Measurements from ENCODE around the gene SYTL1.
A peak's percentile ranks its signal among the peaks of the same experiment; 100 is the strongest.
"Not testable (repeated sequence)": the region's sequence is repeated elsewhere in the genome, so short reads cannot be mapped to it uniquely, and the experiment has no call there.

Gene SYTL1

GRCh38 chr1:27383039-27383605 is 41.3 kb downstream of the SYTL1 start, which contains the start of gene CD164L2:
Gene CD164L2, minus strand, starts transcription at chr1:27383333. Its CDS starts 94 bp downstream, at chr1:27383239.
- TF ChIP-seq YY1 (IDR thresholded peaks at IDR 0.05; ENCODE audit: insufficient read depth, insufficient read length) (no peak), ZNF274 (IDR thresholded peaks at IDR 0.05; ENCODE audit: low read depth, low read length) (no peak), SUZ12 (IDR thresholded peaks at IDR 0.05; ENCODE audit: extremely low read depth, insufficient read depth, insufficient read length) (no peak)
- peaks cover 14% of the 10 kb centered on the region for H3K4me1 ChIP-seq (ENCODE audit: insufficient read depth, insufficient read length)
- no peaks in the 10 kb centered on the region for H3K9me3 ChIP-seq (ENCODE audit: insufficient read depth, low read length)
- no peaks in the 10 kb centered on the region for H3K36me3 ChIP-seq (ENCODE audit: insufficient read depth, insufficient read length, low read length)
- H3K4me3 ChIP-seq (ENCODE audit: insufficient read length, low read depth), result peak within 1 kb of the TSS; percentile 49
- no peak for DNase-seq (ENCODE audit: low read depth, low spot score)
- H3K9ac ChIP-seq (ENCODE audit: insufficient read length, low read depth), result peak within 1 kb of the TSS; percentile 86
- peaks cover 27% of the 10 kb centered on the region for H3K27me3 ChIP-seq (ENCODE audit: insufficient read depth, insufficient read length)

GRCh38 chr1:27383661-27384060 is 41.8 kb downstream of the SYTL1 start:
- peaks cover 17% of the 10 kb centered on the region for H3K4me1 ChIP-seq (ENCODE audit: insufficient read depth, insufficient read length)
- H3K9me3 ChIP-seq (ENCODE audit: insufficient read depth, low read length), result no peaks in the 10 kb centered on the region
- TF ChIP-seq YY1 (IDR thresholded peaks at IDR 0.05; ENCODE audit: insufficient read depth, insufficient read length), result no peak
- no peak for TF ChIP-seq ZNF274 (IDR thresholded peaks at IDR 0.05; ENCODE audit: low read depth, low read length)
- no peak for TF ChIP-seq SUZ12 (IDR thresholded peaks at IDR 0.05; ENCODE audit: extremely low read depth, insufficient read depth, insufficient read length)
- peaks cover 27% of the 10 kb centered on the region for H3K27me3 ChIP-seq (ENCODE audit: insufficient read depth, insufficient read length)
- no peak overlapping the region for H3K9ac ChIP-seq (ENCODE audit: insufficient read length, low read depth)
- no peaks in the 10 kb centered on the region for H3K36me3 ChIP-seq (ENCODE audit: insufficient read depth, insufficient read length, low read length)
- H3K4me3 ChIP-seq (ENCODE audit: insufficient read length, low read depth), result no peak overlapping the region
- no peak for DNase-seq (ENCODE audit: low read depth, low spot score)

GRCh38 chr1:27384797-27385196 is 43.0 kb downstream of the SYTL1 start:
- not testable (repeated sequence) for DNase-seq (ENCODE audit: low read depth, low spot score); H3K4me1 ChIP-seq (ENCODE audit: insufficient read depth, insufficient read length); H3K36me3 ChIP-seq (ENCODE audit: insufficient read depth, insufficient read length, low read length); H3K9ac ChIP-seq (ENCODE audit: insufficient read length, low read depth); H3K9me3 ChIP-seq (ENCODE audit: insufficient read depth, low read length); H3K4me3 ChIP-seq (ENCODE audit: insufficient read length, low read depth)
- H3K27me3 ChIP-seq (ENCODE audit: insufficient read depth, insufficient read length), result peaks cover 27% of the 10 kb centered on the region

- Histone ChIP-seq H3K36me3 (ENCODE audit: insufficient read depth, insufficient read length, low read length) (no peaks in the 10 kb centered on the region), H3K9me3 (ENCODE audit: insufficient read depth, low read length) (no peaks in the 10 kb centered on the region), H3K4me1 (ENCODE audit: insufficient read depth, insufficient read length) (peaks cover 20% of the 10 kb centered on the region), H3K27me3 (ENCODE audit: insufficient read depth, insufficient read length) (peaks cover 12% of the 10 kb centered on the region), H3K9ac (ENCODE audit: insufficient read length, low read depth) (no peak overlapping the region), H3K4me3 (ENCODE audit: insufficient read length, low read depth) (no peak overlapping the region)
- DNase-seq (ENCODE audit: low read depth, low spot score), result no peak
- TF ChIP-seq ZNF274 (IDR thresholded peaks at IDR 0.05; ENCODE audit: low read depth, low read length) (no peak), SUZ12 (IDR thresholded peaks at IDR 0.05; ENCODE audit: extremely low read depth, insufficient read depth, insufficient read length) (no peak), YY1 (IDR thresholded peaks at IDR 0.05; ENCODE audit: insufficient read depth, insufficient read length) (no peak)
These were observed 46.6 kb downstream of the SYTL1 start for GRCh38 chr1:27388337-27389005.

- Histone ChIP-seq H3K27me3 (ENCODE audit: insufficient read depth, insufficient read length) (peaks cover 12% of the 10 kb centered on the region), H3K9ac (ENCODE audit: insufficient read length, low read depth) (peak overlapping the region; percentile 58), H3K9me3 (ENCODE audit: insufficient read depth, low read length) (no peaks in the 10 kb centered on the region), H3K36me3 (ENCODE audit: insufficient read depth, insufficient read length, low read length) (peaks cover 13% of the 10 kb centered on the region), H3K4me3 (ENCODE audit: insufficient read length, low read depth) (no peak overlapping the region), H3K4me1 (ENCODE audit: insufficient read depth, insufficient read length) (peaks cover 27% of the 10 kb centered on the region)
- DNase-seq (ENCODE audit: low read depth, low spot score), result no peak
- no peak for TF ChIP-seq SUZ12 (IDR thresholded peaks at IDR 0.05; ENCODE audit: extremely low read depth, insufficient read depth, insufficient read length)
- no peak for TF ChIP-seq YY1 (IDR thresholded peaks at IDR 0.05; ENCODE audit: insufficient read depth, insufficient read length)
These were observed 49.8 kb downstream of the SYTL1 start for GRCh38 chr1:27391511-27392095.

- Histone ChIP-seq H3K9me3 (ENCODE audit: insufficient read depth, low read length) (no peaks in the 10 kb centered on the region), H3K4me1 (ENCODE audit: insufficient read depth, insufficient read length) (peaks cover 30% of the 10 kb centered on the region), H3K36me3 (ENCODE audit: insufficient read depth, insufficient read length, low read length) (peaks cover 13% of the 10 kb centered on the region), H3K9ac (ENCODE audit: insufficient read length, low read depth) (peak within 1 kb of the TSS; percentile 83), H3K4me3 (ENCODE audit: insufficient read length, low read depth) (peak within 1 kb of the TSS; percentile 72), H3K27me3 (ENCODE audit: insufficient read depth, insufficient read length) (peaks cover 12% of the 10 kb centered on the region)
- DNase-seq (ENCODE audit: low read depth, low spot score), result peak; percentile 96
- TF ChIP-seq YY1 (IDR thresholded peaks at IDR 0.05; ENCODE audit: insufficient read depth, insufficient read length), result no peak
- no peak for TF ChIP-seq SUZ12 (IDR thresholded peaks at IDR 0.05; ENCODE audit: extremely low read depth, insufficient read depth, insufficient read length)
- no peak for TF ChIP-seq ZNF274 (IDR thresholded peaks at IDR 0.05; ENCODE audit: low read depth, low read length)
These were observed 50.4 kb downstream of the SYTL1 start, which contains the start of gene GPR3 for GRCh38 chr1:27392096-27392777. Gene GPR3, plus strand, starts transcription at chr1:27392622. Its CDS starts 1,177 bp downstream, at chr1:27393799.

All from NT2/D1 (cell line).